A549 (cell line): ENCODE measurements around the gene KIF5A.

Experiments
- CTCF ChIP-seq: fragments of >200 bp; sonication (Bioruptor Twin); formaldehyde crosslinking; IDR thresholded peaks from 3 replicates; pipeline ENCODE4 v1.5.1; 2016
- EHMT2 ChIP-seq: fragments of 200-600 bp; sonication (generic); IDR thresholded peaks from 2 replicates; pipeline ENCODE4 v1.6.1; 2016; ENCODE audit warnings: antibody characterized with exemption, low read depth, mild to moderate bottlenecking, moderate library complexity
- ELK1 ChIP-seq: fragments of 150-350 bp; IDR thresholded peaks from 2 replicates; pipeline ENCODE4 v1.6.1; 2014; ENCODE audit warnings: low read depth, mild to moderate bottlenecking, low read length
- MAFK ChIP-seq: fragments of 450-650 bp; IDR thresholded peaks from 2 replicates; pipeline ENCODE4 v1.6.1; 2014; ENCODE audit not compliant: partially characterized antibody
- NR3C1 ChIP-seq: fragments of >200 bp; sonication (Bioruptor Twin); formaldehyde crosslinking; IDR thresholded peaks from 3 replicates; pipeline ENCODE4 v1.6.1; 2017
- POLR2A ChIP-seq: IDR thresholded peaks from 2 replicates; pipeline ENCODE4 v1.6.1; 2012; ENCODE audit warnings: mild to moderate bottlenecking, low read length
- POLR2AphosphoS2 ChIP-seq: conservative IDR thresholded peaks from 2 replicates; pipeline ENCODE4 v1.6.1; 2012; ENCODE audit warnings: low read length, improper control_type of control experiment, inconsistent platforms
- SREBF2 ChIP-seq: fragments of 450-650 bp; IDR thresholded peaks from 2 replicates; pipeline ENCODE4 v1.6.1; 2014; ENCODE audit warnings: mild to moderate bottlenecking, moderate library complexity
- TF ChIP-seq, protein P1 (sequence below): fragments of >200 bp; sonication (Bioruptor Twin); formaldehyde crosslinking; IDR thresholded peaks from 3 replicates; pipeline ENCODE4 v1.6.1; 2016
- TF ChIP-seq, protein P2 (sequence below): IDR thresholded peaks from 2 replicates; pipeline ENCODE4 v1.6.1; 2012

DNA sequence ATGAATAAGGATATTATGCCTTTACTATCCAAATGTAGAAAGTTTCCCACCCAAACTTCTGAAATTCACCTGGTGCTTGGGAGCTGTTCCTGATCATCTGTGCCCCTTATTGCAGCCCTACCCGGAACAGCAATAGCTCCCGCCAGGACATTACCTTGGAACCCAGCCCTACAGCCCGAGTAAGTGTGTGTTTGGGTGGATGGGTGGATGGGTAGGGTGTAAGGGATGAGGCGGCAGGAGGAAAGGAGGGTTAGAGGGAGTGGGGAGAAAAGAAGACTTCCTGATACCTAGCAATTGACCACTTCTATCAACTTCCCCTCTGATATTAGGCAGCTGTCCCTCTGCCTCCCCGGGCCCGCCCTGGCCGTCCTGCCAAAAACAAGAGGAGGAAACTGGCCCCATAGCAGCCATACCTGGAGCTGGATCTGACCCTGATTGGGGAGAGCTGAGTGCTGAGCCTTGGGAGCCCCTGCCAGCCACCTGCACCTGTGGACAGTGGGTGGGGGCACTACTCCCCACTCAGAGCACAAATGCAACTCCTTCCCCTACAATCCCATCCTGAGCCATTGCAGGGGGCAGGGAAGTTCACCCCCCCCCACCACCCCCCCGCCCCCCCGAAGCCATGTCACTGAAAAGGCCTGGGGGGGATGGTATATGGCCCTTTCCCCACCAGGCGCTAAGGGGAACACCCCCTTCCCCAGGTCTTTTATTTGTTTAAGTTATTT lies 20.9 kb upstream of the KIF5A start:
- no peak for TF ChIP-seq CTCF
- TF ChIP-seq, protein P1, sequence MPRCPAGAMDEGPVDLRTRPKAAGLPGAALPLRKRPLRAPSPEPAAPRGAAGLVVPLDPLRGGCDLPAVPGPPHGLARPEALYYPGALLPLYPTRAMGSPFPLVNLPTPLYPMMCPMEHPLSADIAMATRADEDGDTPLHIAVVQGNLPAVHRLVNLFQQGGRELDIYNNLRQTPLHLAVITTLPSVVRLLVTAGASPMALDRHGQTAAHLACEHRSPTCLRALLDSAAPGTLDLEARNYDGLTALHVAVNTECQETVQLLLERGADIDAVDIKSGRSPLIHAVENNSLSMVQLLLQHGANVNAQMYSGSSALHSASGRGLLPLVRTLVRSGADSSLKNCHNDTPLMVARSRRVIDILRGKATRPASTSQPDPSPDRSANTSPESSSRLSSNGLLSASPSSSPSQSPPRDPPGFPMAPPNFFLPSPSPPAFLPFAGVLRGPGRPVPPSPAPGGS = no peak
- TF ChIP-seq ELK1 = no peak
- TF ChIP-seq, protein P2, sequence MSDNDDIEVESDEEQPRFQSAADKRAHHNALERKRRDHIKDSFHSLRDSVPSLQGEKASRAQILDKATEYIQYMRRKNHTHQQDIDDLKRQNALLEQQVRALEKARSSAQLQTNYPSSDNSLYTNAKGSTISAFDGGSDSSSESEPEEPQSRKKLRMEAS = no peak
- TF ChIP-seq EHMT2 = no peak
- no peak for TF ChIP-seq POLR2A
- no peak for TF ChIP-seq MAFK
- no peak for TF ChIP-seq SREBF2
- no peak for TF ChIP-seq NR3C1
- no peak for TF ChIP-seq POLR2AphosphoS2
